Measurements from ENCODE around the gene DUSP15. TPM values are rescaled to one million over a fixed set of nuclear protein-coding genes. Genes with fewer than 3 reads are reported as not detected.

The DUSP15 gene
- total and polyA plus RNA-seq, 2 of the 8 experiments (the other 6 are each of a cell fraction or from before 2014, with no cell fraction given), result 0.91 to 3.2 TPM

GRCh38 chr20:31901615-31902014 is 31.3 kb upstream of the DUSP15 start:
- Histone ChIP-seq H2AK5ac (ENCODE audit: low read depth, low read length) (no peak overlapping the region), H2BK12ac (ENCODE audit: low read depth, low read length) (no peak overlapping the region), H3K9ac (replicated peaks in 1 of 4; ENCODE audit: extremely low read depth in 1 of 4, low read depth in 3 of 4, low read length in 3 of 4) (no peak overlapping the region), H3K14ac (ENCODE audit: insufficient read length) (no peak overlapping the region), H4K91ac (replicated peaks; ENCODE audit: insufficient read length, low read length) (no peak overlapping the region), H3K23me2 (ENCODE audit: low read depth, low read length) (no peaks in the 10 kb centered on the region), H3K9me3 (ENCODE audit: insufficient read depth in 2 of 2, low read depth in 1 of 2, low read length in 1 of 2) (no peaks in the 10 kb centered on the region), H4K5ac (ENCODE audit: insufficient read length, low read depth, low read length) (no peak overlapping the region), H2AFZ (ENCODE audit: low read length) (no peak overlapping the region), H4K8ac (ENCODE audit: extremely low read depth, insufficient read depth, low read length) (no peak overlapping the region), H3K27me3 (replicated peaks in 1 of 4; ENCODE audit: control insufficient read depth in 3 of 4, extremely low read depth in 1 of 4, insufficient read depth in 3 of 4, low read length in 3 of 4) (peaks cover 0 to 4% (median 0%) of the 10 kb centered on the region in 4 experiments; a peak in 3 of 7 replicates), H3K4ac (replicated peaks; ENCODE audit: insufficient read length, low read depth, low read length) (no peak overlapping the region), H2BK15ac (ENCODE audit: low read length) (no peak overlapping the region), H3K4me2 (ENCODE audit: insufficient read depth in 1 of 2, low read depth in 2 of 2, low read length in 2 of 2) (no peak overlapping the region), H3K23ac (ENCODE audit: insufficient read length) (no peak overlapping the region), H2BK20ac (ENCODE audit: low read length) (no peak overlapping the region), H3K79me2 (ENCODE audit: control insufficient read depth in 1 of 2, insufficient read depth in 2 of 2, low read length in 2 of 2) (no peaks in the 10 kb centered on the region), H3K18ac (ENCODE audit: extremely low read depth, low read length) (no peak overlapping the region), H2BK5ac (ENCODE audit: low read depth, low read length) (no peak overlapping the region), H3K36me3 (ENCODE audit: control insufficient read depth in 2 of 4, insufficient read depth in 4 of 4, low read length in 3 of 4) (no peaks in the 10 kb centered on the region), H3K79me1 (ENCODE audit: low read depth, low read length) (no peaks in the 10 kb centered on the region), H2BK120ac (replicated peaks; ENCODE audit: low read depth, low read length) (peak overlapping the region; percentile 13), H3K27ac (ENCODE audit: low read depth, low read length) (no peak overlapping the region), H4K20me1 (replicated peaks in 1 of 2; ENCODE audit: control insufficient read depth in 1 of 2, insufficient read depth in 2 of 2, low read length in 2 of 2) (no peaks in the 10 kb centered on the region), H3K56ac (replicated peaks; ENCODE audit: insufficient read length, low read depth, low read length) (no peak overlapping the region), H3K4me1 (replicated peaks in 1 of 4; ENCODE audit: control insufficient read depth in 3 of 4, insufficient read depth in 4 of 4, low read length in 3 of 4) (peaks cover 0 to 7% (median 7%) of the 10 kb centered on the region in 4 experiments; a peak in 5 of 7 replicates), H3K4me3 (ENCODE audit: extremely low read depth in 1 of 4, insufficient read depth in 2 of 4, low read depth in 3 of 4, low read length in 4 of 4) (no peak overlapping the region)
- FAIRE-seq (no peak), DNase-seq (ENCODE audit: low read depth in 1 of 2, low spot score in 2 of 2) (no peak)
- POLR2A ChIA-PET (ENCODE audit: partially characterized antibody), result interaction anchor here (1.4 kb wide), 1 partner anchor 34 kb away, joined by 3 read pairs; no protein-coding TSS in a partner anchor
- WGBS, 2 experiments (ENCODE audit: extremely low coverage in 1 of 2, insufficient coverage in 1 of 2, insufficient read length in 1 of 2, insufficient replicate concordance in 2 of 2, low coverage in 1 of 2, low lambda C conversion rate in 2 of 2, missing lambda C conversion rate in 1 of 2), result 89% methylated on average over 6 of the region's 6 CpGs; no CpG with 5 or more reads in 1 of the 2 experiments
- CTCF ChIA-PET (ENCODE audit: partially characterized antibody), result no interaction called here
- TF ChIP-seq NANOG (IDR thresholded peaks at IDR 0.05; ENCODE audit: insufficient read depth, low read depth, low read length, poor library complexity, severe bottlenecking) (no peak), BCL11A (IDR thresholded peaks at IDR 0.05; ENCODE audit: low read depth in 2 of 2, low read length in 2 of 2) (no peak), ZNF274 (IDR thresholded peaks at IDR 0.05; ENCODE audit: borderline replicate concordance, extremely low read depth, low read length) (no peak), EZH2 (IDR thresholded peaks at IDR 0.05; ENCODE audit: low read depth, low read length, severe bottlenecking) (no peak), KDM5A (IDR thresholded peaks at IDR 0.05; ENCODE audit: low read length) (no peak), SAP30 (IDR thresholded peaks at IDR 0.05; ENCODE audit: insufficient read depth, insufficient replicate concordance, low read length) (no peak), YY1 (IDR thresholded peaks at IDR 0.05; ENCODE audit: low read depth, low read length) (no peak), ASH2L (IDR thresholded peaks at IDR 0.05; ENCODE audit: low read length) (no peak), SUZ12 (IDR thresholded peaks at IDR 0.05; ENCODE audit: low read length) (no peak), HDAC2 (IDR thresholded peaks at IDR 0.05; ENCODE audit: borderline replicate concordance in 1 of 2, low read depth in 2 of 2, low read length in 2 of 2) (no peak), GTF2F1 (IDR thresholded peaks at IDR 0.05; ENCODE audit: borderline replicate concordance, low read depth, low read length) (no peak), SIRT6 (IDR thresholded peaks at IDR 0.05; ENCODE audit: low read length) (no peak), TCF12 (IDR thresholded peaks at IDR 0.05; ENCODE audit: low read depth, low read length) (no peak), TAF7 (optimal IDR thresholded peaks at IDR 0.05; ENCODE audit: borderline replicate concordance, low read depth, low read length) (no peak), SRF (IDR thresholded peaks at IDR 0.05; ENCODE audit: low read depth, low read length) (no peak)

All from H1 (cell line).